HTERT RPE-1 (cell line): ENCODE data around the gene MYH14.

Experiments used
- in situ Hi-C: fragments of 300-500 bp; cut with MboI; formaldehyde crosslinking; loops from 4 replicates; pipeline ENCODE4 v1.14.3; 2020; ENCODE audit warnings: low sequenced_read_pairs

MYH14 gene

GRCh38 chr19:50286443-50286842, 83.0 kb downstream of the MYH14 start:
- in situ Hi-C loops, result no loop called here

- in situ Hi-C loops, result no loop called here
Measured at GRCh38 chr19:50287331-50287730, 83.9 kb downstream of the MYH14 start.

DNA sequence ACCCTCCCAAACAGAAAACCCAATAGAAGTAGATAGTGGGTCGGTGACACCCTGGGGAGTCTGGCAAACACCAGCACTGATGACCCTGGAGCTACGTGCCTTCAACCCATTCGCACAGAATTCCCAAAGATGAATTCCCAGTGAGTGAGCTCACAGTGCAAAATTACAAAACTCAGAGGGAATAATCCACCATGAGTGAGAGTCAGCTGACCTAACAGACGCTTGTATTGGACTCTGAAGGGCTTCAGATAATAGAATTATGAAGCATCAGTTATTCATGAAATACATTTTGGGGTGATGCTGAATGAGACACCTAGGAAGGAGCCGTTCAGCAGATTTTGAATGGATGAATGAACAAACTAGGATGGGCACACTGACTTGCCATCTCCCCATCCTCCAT, 85.5 kb downstream of the MYH14 start:
- in situ Hi-C loops, result no loop called here

DNA sequence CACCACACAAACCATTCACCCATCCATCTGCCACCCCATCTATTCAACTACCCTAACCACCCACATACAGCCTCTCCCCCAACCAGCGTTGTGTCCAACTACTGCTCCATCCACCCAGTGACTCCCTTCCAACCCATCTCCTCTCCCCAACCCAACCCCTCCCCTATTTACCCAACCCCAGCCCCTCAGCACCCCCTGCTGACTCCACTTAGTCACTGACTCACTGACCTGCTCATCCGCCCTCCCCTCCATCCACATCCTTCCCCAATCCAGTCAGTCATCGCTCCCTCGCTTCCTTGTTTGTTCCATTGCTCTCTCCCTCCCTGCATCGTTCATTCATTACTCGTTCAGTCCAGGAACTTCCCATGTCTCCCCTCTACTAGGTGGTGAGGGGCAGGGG, 86.6 kb downstream of the MYH14 start:
- in situ Hi-C loops, result no loop called here

DNA sequence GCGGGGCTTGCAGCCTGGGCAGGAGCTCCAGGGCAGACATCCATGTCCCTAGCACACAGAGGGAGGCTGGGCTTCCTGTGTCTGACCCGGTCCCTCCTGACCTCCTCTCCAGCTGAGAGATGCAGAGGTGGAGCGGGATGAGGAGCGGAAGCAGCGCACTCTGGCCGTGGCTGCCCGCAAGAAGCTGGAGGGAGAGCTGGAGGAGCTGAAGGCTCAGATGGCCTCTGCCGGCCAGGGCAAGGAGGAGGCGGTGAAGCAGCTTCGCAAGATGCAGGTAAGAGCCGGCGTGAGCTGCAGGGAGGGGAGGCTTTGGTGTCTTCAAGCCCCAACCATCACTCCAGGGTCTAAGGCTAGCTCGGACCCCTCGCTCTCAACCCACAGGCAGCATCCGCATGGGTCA, 87.4 kb downstream of the MYH14 start:
- in situ Hi-C loops, result no loop called here

DNA sequence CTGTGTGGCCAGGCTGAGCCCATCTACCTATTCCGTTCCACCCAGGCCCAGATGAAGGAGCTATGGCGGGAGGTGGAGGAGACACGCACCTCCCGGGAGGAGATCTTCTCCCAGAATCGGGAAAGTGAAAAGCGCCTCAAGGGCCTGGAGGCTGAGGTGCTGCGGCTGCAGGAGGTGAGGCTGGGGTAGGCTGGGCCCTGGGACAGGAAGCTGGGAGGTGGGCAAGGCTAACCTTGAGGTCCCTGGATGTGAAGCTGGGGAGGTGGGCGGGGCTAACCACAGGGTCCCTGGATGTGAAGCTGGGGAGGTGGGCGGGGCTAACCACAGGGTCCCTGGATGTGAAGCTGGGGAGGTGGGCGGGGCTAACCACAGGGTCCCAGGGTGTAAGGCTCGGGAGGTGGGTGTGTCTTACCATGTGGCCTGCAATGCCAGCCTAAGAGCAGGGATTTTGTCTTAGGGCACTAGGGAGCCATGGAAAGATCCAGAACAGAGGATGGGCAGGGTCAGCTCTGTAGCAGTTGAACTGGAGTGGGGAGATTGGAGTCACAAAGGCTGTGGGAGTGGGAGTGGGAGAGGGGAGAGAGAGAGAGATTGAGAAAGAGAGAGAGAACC, 88.9 kb downstream of the MYH14 start:
- in situ Hi-C loops, result no loop called here

GRCh38 chr19:50293263-50294004, 90.0 kb downstream of the MYH14 start:
- in situ Hi-C loops, result no loop called here

GRCh38 chr19:50300051-50300450, 96.6 kb downstream of the MYH14 start:
- in situ Hi-C loops, result no loop called here

DNA sequence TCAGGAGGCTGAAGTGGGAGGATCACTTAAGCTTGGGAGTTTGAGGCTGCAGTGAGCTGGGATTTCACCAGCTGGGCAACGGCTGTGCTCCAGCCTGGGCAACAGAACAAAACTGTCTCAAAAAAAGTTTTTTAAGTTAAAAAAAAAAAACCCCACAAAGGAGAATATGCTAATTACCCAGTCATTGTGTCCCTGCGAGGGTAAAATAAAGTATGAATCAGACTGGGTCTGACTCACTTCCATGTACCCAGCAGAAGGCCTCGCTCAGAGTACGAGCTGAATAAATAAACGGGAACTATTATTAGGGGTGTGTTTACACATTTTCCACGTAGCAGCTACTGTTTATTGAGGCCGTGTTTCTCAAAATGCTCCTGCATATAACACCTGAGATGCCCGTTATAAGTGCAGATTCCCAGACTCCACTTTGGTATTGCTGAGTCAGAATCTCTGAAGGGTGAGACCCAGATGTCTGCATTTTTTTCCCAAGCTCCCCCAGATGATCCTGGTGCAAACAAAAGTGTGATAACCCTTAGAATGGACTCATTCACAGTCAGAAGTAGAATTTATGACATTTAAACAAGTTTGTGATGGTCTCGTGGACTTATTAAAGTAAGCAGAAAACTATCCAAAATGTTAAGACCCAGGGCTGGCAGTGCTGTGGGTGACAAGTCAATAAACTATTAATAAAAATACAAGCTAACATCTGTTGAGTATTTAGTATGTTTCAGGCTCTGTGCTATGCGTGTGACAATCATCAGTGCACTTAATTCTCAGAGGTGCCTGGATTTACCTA, 97.6 kb downstream of the MYH14 start:
- in situ Hi-C loops, result no loop called here

- in situ Hi-C loops, result no loop called here
Measured at GRCh38 chr19:50301607-50301971, 98.2 kb downstream of the MYH14 start.

- in situ Hi-C loops, result no loop called here
Measured at GRCh38 chr19:50303558-50303957, 100.1 kb downstream of the MYH14 start.

DNA sequence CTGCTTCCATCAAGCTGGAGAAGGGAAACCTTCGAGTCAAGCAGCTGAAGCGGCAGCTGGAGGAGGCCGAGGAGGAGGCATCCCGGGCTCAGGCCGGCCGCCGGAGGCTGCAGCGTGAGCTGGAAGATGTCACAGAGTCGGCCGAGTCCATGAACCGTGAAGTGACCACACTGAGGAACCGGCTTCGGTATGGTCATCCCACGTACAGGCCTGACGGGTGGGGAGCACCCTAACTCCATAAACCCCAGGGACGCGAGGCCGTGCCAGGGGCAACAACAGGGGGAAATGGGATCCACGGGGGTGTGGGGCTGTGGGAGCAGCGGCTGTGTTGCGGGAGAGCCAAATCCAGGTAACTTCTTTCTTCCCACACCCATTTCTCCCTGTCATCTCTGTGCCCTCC, 105.6 kb downstream of the MYH14 start:
- in situ Hi-C loops, result no loop called here

DNA sequence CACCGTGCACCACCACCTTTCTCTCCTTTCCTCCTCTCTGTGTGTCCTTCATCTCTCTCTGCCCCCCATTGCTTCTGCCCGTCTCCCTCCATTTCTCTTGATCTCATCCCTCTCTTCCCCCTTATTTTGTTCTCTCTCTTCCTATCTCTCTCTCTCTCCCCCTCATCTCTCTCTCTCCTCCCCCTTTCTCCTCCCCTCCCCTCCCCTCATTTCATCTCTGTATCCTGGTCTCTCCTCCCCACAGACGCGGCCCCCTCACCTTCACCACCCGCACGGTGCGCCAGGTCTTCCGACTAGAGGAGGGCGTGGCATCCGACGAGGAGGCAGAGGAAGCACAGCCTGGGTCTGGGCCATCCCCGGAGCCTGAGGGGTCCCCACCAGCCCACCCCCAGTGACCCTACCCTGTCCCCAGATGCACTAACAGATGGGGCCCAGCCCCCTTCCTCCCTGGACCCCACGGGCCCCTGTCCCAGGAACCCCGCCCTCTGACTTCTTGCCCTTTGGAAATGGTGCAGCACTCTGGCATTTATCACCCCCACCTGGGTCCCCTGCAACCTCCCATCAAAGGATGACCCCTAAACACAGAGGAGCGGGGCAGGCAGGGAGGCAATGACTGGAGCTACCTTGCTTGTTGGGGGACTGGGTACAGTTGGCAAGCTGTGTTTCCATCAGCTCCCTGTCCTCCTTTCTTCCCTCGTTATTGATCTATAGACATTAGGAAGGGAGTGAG, 106.1 kb downstream of the MYH14 start:
- in situ Hi-C loops, result no loop called here

GRCh38 chr19:50310759-50311465, 107.5 kb downstream of the MYH14 start:
- in situ Hi-C loops, result no loop called here

DNA sequence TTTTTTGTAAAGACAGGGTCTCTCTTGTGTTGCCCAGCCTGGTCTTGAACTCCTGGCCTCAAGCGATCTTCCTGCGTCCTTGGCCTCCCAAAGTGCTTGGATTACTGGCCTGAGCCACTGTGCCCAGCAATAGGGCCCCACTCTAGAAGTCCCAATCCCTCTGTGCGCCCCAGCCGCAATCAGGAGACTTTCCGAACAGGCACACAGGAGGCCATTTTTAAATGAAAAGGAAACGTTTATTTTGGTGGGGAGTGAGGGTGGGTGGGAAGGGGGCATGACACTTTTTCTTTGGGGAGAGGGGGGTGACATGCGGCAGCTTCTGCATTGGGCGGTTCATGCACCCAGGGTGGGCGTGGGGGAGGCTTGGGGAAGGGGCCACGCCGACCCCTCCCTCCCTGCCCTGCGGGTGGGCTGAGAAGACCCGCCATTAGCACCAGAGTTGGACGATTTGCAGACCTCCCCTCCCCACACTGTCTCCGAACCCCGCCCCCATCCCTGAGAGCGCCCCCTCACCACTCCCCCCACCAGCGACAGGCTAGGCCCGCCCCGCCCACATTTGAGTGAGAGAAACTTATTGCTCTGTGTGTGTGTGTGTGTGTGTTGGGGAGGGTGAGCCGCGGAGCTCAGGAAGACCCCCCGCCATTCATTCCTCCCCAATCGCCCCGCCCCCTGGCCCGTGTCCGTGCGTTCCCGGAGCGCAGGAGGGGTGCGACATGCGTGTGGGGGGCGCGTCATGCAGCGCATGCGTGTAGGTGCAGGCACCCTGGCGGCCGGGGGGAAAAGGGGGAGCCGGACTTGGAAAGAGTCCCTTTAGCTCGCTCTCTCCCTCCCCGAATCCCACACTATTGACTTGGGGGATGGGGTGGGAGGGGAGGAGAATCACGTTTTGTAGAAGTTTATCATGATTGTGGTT, 108.6 kb downstream of the MYH14 start:
- in situ Hi-C loops, result no loop called here

DNA sequence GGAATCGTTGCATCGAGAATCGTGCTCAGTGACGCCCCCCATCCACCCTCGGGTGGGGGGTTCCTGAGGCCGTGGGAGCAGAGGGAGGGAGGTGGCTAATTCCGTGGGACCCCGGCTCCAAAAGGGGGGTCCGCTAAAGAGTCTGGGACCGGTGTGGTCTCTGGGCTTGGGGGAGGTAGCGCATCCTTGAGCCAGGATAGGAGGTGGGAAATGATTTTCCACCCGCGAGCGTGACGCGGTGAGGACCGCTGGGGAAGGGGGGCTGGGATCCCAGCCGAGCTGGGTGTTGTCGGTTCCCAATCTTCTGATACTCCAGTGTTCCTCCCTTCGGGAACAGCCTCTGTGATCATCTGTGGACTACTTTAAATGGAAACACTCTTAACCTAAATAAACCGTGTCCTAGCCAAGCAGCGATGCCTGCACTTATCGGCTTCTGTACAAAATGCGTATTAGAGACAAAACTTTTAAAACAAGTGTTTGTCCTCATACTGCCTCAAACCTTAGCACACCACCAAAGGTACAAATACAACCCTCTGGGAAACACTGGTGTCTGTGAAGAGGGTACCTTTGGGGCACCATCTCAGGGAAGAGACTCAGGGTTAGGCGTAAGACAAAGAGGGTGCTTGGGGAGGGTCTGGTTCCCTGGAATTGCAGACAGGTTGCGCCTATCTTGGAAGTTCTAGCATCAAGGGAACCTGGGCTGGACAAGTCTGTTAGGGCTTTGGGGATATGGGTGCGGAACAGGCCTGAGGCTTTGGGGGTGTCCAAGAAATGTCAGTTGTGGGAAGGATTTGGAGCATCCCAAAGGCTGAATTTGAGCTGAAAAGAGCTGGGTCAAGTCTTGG, 109.8 kb downstream of the MYH14 start:
- in situ Hi-C loops, result no loop called here

DNA sequence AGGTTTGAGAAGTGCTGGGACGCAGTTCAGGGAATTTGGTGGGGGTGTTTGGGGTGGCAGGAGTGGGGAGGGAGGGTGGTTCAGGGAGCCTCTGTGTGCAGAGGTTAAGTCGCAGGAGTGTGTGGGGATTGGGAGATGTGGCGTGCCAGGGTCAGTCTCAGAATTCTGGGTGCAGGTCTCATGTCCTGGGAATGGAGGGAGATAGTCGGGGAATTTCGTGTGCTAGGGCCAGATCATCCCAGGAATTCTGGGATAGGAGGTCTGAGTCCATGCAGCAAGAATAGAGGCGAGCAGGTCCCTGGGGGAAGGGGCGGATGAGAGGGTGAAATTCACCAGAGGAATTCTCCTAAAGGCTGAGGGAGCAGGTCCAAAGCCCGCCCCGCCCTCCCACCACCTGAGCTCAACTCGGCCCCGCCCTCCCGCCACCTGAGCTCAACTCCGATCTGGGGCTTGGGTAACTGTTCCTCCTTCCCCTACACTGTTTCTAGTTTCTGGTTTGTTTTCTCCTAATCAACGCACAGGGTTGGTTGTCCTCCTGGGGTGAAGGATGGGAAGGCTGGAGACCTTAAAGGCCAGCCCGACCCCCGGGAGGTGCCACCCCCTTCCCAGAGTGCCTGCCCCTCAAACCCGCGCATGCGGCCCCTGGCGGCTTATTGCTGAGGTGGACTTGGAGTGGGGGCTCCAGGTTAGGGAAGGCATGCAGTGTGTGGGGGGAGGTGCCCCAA, 110.6 kb downstream of the MYH14 start:
- in situ Hi-C loops, result no loop called here
